NCI-H2227 (cell line): ENCODE data around the gene GNAQ.
A peak's percentile ranks its signal among the peaks of the same experiment; 100 is the strongest.

Source experiments
- DNase-seq: peaks from one replicate; lab custom pipeline; 2025; ENCODE audit not compliant: unreplicated experiment; lab: John Stamatoyannopoulos, UW

The GNAQ gene

DNA sequence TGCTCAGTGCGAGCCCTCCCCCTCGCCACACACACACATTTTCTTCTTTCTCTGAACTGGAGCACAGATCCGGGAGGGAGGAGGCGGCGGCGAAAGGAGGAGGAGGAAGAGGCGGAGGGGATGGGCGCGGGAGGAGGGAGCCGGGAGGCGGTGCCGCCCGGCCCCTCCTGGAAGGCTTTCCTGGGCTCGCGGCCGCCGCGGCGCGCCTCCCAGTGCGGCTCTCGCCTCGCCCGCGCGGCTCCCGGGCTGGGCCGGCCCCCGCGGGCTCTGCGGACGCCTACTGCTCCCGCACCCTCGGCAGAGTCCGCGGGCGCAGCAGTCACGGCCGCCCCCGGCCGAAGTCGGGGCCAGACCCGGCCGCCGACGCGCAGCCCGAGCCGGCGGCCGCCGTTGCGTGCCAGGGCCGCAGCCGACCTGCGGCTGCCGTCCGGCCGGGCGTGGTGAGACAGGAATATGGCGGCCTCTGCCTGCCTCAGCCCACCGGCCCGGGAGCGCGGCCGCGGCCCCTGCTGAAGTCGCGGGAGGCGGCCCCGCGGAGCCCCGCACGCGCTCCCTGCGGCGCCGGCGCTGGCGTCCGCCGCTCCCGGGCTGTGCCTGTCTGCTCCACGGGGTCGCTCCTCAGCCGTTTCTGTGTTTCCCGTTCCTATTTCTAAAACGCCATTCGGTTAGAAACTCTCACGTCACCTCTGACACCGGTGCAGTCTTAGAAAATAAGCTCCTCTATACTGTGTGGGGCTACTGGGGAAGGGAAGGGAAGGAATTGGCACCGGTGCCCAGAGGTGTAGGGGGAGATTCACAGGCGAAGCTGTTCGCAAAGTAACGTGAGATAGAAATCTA, 500 bp upstream of the GNAQ start:
- DNase-seq, result peak; percentile 92

GRCh38 chr9:78030553-78031443, 813 bp downstream of the GNAQ start:
- DNase-seq, result peak; percentile 65

DNA sequence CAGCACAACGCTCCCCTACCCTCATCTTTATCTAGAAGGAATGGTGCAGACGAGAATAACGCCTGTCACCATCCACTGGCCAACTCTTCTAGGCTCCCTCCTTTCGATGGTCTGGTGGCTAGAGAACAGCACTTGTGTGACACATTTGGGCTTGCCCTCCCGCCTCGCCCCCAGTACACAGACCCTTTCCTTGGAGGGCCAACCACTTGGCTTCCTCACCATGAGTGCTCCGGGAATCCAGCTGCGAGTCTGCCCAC, 1.4 kb downstream of the GNAQ start:
- DNase-seq, result no peak

DNA sequence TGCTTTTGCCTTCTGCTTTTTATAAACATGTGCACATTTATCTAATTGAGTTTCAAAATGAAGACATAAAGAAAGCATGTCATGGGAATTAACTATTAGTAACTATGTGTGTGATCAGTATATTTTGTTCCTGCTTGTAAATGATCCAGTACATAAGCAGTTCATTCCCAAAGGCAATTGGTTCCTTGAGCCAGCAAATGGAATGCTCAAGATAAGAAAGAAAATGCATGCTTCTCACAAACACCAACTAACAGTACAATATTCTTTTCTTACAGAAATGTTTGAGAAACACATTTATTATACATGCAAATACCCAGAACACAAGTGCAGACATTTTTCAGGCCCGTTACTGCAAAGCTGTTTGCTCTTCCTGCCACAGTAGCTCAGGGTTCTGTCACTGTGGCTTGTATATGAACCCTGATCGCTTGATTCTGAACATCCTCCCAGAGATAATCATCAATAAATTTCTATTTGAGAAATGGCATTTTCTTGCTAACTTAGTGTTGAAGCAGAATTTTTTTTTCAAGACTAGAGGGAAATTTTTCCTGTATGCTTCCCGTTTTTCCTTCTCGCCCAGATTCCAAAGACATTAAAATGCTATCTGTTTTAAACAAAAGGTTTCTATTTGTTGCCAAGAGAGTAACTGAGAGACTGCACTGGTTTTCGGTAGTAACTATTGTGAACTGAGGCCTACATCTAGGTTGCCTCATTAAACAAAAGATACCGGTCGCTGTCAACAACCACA, 1.9 kb downstream of the GNAQ start:
- DNase-seq, result no peak

DNA sequence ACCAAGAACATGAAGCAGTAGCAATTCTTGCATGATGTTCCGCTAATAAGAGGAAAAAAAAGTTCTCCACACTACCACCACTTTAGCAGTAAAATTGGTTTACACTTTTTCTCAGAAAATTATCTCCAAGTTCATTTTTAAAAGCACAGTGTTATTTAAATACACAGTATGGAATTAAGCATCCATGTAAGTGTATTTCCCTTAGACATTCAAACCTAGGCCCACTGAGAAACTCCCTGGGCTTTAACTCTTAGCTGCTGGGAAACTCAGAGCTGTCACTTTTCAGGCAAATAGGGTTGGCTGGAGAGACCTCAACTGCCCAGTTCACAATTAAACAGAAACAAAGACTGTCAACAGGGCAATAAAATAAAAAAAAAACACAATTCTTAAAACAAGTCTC, 2.7 kb downstream of the GNAQ start:
- DNase-seq, result no peak

DNA sequence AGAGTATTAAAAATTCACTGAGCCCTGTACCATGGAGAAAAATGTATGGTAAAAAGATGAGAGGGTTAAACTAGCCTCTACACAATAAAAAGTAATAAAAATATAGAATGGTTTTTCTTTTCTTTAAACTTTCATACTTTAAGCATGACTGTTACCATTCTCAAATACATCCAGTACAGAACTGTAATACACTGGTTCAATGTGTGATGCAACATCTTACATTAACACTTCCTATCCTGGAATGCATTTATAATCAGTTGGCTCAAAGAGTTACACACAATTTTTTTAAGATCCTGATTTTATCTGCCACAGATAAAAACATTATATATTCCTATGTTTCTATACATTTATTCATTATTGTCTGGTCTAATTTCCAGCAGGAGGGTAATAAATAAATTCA, 4.7 kb downstream of the GNAQ start:
- no peak for DNase-seq

GRCh38 chr9:78026416-78026815, 5.2 kb downstream of the GNAQ start:
- DNase-seq, result no peak

DNA sequence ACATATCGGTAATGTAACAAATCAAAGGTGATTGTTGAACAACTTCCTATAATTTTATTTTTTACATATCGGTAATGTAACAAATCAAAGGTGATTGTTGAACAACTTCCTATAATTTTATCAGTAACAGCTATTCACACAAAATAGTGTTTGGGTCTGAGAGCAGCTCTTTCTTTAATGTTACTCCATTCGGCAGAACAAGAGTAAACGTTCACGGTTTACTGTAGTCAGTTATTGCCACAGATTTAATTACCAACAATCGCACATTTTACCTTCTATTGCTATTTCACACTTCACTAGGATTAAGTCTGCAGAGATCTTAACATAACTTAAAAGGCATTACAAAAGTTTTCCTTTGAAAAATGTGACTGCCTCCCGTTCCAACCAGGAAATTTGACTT, 6.4 kb downstream of the GNAQ start:
- DNase-seq, result no peak

DNA sequence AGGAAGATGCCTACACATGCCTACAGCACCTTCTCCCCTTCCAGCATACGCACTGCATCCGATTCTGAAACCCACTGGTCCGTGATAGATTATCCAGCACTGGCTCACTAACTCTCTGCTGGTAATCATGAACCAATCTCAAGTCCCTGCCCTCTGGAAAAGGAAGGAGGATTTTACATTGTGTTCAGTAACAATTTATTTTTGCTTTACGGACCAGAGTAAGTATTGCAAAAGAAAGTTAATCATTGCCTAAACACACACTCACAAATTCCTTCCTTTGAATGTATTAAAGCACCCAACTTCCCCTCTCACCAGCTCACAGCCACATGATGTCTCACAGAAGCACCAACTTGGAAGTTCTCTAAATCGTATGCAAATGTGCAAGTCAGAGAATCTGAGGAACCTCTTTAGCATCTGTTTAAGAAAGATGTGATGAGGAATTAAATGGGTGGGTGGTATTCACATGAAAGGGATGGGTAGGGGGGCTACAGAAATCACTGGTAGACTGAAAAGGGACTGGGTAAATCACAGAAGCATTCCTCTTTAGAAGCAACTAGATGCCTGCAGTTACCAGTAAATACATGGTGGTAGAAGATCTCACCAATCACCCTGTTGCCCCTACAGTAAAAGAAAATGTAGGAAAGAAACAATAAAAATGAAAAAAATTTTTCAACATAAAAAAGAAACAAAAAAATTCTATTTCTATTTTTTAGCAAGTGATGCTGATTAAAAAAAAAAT, 8.4 kb downstream of the GNAQ start:
- no peak for DNase-seq

GRCh38 chr9:78021697-78022096, 9.9 kb downstream of the GNAQ start:
- DNase-seq, result peak; percentile 17

GRCh38 chr9:78017190-78017693, 14.4 kb downstream of the GNAQ start:
- DNase-seq, result no peak

DNA sequence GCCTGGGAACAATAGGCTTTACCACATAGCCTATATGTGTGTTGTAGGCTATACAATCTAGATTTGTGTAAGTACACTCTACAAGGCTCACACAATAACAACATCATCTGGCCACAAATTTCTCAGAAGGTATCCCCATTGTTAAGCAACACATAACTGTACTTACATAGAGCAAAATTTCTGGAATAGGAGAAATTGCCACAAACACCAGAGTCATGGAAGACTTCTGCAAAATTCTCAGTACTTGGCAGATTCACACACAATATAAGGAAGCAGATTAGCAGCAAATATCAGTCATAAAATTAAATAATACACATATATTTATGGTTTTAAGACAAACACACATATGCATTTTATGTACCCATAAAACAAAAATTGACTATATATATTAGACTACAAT, 16.4 kb downstream of the GNAQ start:
- no peak for DNase-seq

GRCh38 chr9:78014776-78015175, 16.8 kb downstream of the GNAQ start:
- DNase-seq, result no peak

DNA sequence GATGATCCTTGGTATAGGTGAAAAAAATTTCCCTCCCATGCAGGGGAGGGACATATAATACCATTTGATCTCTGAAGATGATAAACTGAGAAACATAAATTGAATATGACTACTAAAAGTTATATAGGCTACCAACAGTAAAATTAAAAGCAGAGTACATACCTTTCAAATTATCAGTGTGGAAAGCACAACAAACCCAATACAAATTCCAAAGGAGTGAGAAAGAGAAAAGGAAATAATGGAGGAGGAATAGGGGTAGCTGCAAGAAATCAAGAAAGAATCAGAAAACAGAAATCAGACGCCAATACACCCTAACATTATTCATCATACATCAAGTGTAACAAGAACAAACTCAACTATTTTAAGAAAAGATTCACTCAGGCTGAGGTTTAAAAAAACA, 17.7 kb downstream of the GNAQ start:
- no peak for DNase-seq

DNA sequence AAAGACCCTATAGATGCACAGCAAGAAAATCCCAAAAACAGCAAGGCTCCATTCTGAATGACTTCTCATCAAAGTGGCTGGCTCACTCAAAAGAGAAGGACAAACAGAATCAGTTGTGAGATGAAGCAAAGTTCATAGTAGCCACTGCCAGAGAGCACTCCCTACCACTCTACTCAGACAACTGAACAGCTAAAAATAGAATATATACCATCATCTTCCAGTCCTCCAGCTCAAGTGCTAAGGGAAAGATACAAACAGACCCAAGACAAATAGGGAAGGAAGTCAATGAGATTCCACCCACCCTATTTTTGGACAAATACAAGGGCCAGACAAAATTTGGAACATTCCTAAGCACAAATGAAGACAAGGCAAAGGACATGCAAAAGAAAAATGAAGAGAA, 20.6 kb downstream of the GNAQ start:
- no peak for DNase-seq

- DNase-seq, result no peak
Observed at GRCh38 chr9:78010445-78010844, 21.2 kb downstream of the GNAQ start.

DNA sequence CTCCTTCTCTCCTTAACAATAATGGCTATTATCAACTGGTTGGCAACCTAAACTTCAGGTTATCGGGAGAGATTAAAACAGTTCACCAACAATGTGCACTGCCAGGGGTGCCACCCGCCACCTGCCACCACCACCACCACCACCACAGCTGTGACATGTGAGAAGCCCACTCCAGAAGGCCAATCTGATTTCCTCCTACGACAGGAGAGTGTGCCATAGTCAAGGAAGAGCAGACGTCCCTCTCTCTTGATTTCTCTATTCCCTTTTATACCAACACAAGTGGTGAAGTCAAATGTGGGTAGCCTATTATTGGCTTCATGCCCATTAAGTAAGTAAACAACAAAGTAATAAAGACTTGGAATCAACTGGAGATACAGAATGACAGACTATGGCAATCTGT, 22.4 kb downstream of the GNAQ start:
- DNase-seq, result no peak

GRCh38 chr9:78006734-78007133, 24.9 kb downstream of the GNAQ start:
- no peak for DNase-seq

DNA sequence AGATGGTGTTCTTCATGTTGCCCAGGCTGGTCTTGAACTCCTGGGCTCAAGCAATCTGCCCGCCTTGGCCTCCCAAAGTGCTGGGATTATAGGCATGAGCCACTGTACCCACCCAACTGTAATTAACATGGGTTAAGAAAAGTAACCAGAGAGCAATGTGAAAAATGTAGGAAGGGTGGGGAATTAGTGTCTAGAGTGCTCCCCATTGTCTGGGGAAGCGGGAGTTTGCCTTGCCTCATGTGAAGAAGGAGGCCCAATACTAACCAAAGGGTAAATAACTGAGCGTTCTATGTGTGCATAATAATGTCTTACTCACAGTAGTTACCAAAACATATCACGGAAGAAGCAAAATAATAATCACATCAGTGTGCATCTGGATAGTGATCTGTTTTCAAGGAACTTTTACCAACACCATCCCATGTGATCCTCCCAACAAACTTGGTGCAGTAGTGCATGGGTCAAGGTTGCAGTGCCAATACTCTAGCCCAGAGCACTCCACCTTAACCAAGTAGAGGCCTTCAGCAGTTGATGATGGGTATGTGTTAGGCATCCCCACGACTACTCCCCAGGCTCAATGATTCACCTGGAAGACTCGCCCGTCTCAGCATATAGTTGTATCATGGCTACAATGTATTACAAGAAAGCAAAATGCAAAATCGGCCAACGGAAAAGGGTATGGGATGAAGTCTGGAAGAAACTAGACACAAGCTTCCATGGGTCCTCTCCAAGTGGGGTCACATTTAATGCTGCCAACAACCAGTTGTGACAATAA, 26.2 kb downstream of the GNAQ start:
- no peak for DNase-seq
